Progenitor cell of endocrine pancreas (in vitro differentiated cells): Measurements from ENCODE around the gene ERN1. TPM values are rescaled to one million over a fixed set of nuclear protein-coding genes. Genes with fewer than 3 reads are reported as not detected.
A peak's percentile ranks its signal among the peaks of the same experiment; 100 is the strongest.

Source experiments
- DNase-seq: peaks from one replicate; pipeline ENCODE4 v3.0.0; 2021; ENCODE audit warnings: low spot score; ENCODE audit not compliant: unreplicated experiment
- H3K27ac Mint-ChIP-seq: 2 replicates; pipeline ENCODE4 v1.8.0; 2021; ENCODE audit warnings: mild to moderate bottlenecking, moderate library complexity, mixed read lengths
- H3K27me3 Mint-ChIP-seq: 2 replicates; pipeline ENCODE4 v1.8.0; 2021; ENCODE audit warnings: mixed read lengths
- H3K36me3 Mint-ChIP-seq: 2 replicates; pipeline ENCODE4 v1.8.0; 2022; ENCODE audit warnings: mixed read lengths; ENCODE audit not compliant: insufficient read depth
- H3K4me1 Mint-ChIP-seq: 2 replicates; pipeline ENCODE4 v1.8.0; 2021; ENCODE audit warnings: low read depth, mixed read lengths
- H3K4me3 Mint-ChIP-seq: 2 replicates; pipeline ENCODE4 v1.8.0; 2021; ENCODE audit warnings: low read depth, mild to moderate bottlenecking, moderate library complexity, mixed read lengths
- H3K9me3 Mint-ChIP-seq: 2 replicates; pipeline ENCODE4 v1.8.0; 2021; ENCODE audit warnings: low read depth, mixed read lengths
- total RNA-seq: library from RNA; stranded (reverse); gene quantifications from 2 replicates; pipeline ENCODE4 v1.2.1, GENCODE V29; 2021
- TF ChIP-seq, protein P1 (sequence below): fragments of 200-600 bp; sonication (generic); IDR thresholded peaks from one replicate; pipeline ENCODE4 v1.5.0; 2021; ENCODE audit warnings: antibody characterized with exemption, mild to moderate bottlenecking; ENCODE audit not compliant: unreplicated experiment

ERN1 gene
- total RNA-seq, 1 donor from 2014 or later: 43.1 TPM

DNA sequence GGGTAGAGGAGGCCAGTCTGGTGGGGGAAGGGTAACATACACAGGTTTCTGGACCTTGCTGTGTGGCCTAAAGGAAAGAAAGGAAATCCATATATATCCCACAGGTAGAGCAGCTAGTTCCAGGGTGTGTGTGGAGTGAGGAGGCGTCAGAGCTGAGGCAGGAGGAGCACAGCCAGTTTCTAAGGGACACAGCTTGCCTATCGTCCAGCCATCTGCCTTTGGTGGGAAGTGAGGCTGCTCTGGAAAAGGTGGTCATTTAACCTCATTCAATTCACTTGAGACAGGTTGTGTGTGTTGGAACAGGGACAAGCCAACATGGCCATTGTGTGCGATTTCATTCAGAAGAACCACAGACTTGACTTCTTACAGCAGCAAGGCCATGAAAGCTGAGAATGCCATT, 36.9 kb upstream of the ERN1 start:
- no peaks in the 10 kb centered on the region for H3K9me3 Mint-ChIP-seq
- no peaks in the 10 kb centered on the region for H3K27me3 Mint-ChIP-seq
- TF ChIP-seq, protein P1, sequence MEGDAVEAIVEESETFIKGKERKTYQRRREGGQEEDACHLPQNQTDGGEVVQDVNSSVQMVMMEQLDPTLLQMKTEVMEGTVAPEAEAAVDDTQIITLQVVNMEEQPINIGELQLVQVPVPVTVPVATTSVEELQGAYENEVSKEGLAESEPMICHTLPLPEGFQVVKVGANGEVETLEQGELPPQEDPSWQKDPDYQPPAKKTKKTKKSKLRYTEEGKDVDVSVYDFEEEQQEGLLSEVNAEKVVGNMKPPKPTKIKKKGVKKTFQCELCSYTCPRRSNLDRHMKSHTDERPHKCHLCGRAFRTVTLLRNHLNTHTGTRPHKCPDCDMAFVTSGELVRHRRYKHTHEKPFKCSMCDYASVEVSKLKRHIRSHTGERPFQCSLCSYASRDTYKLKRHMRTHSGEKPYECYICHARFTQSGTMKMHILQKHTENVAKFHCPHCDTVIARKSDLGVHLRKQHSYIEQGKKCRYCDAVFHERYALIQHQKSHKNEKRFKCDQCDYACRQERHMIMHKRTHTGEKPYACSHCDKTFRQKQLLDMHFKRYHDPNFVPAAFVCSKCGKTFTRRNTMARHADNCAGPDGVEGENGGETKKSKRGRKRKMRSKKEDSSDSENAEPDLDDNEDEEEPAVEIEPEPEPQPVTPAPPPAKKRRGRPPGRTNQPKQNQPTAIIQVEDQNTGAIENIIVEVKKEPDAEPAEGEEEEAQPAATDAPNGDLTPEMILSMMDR: no peak
- peak overlapping the region; percentile 21 for H3K27ac Mint-ChIP-seq
- H3K4me1 Mint-ChIP-seq: peaks cover 2% of the 10 kb centered on the region
- DNase-seq: no peak
- H3K4me3 Mint-ChIP-seq: no peak overlapping the region
- peaks cover 20% of the 10 kb centered on the region for H3K36me3 Mint-ChIP-seq

DNA sequence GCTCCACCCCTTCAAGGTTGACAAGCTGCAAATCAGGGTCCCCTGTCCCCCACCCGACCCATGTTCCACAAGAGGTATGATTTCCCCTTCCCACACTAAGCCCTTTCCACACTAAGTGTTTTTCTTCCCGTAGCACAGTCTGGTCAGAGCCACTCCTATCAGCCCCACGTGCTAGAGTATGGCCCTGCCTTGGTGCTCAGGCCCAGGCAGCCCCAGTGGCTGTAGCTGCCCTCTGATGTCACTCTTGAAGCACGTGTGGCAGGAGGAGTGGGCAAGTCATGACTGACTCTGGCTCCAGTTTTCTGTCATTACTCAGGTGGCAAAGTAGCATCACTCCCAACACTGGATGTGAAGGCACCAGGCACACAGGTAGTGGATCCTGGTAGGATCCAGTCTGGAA, 35.4 kb upstream of the ERN1 start:
- no peak overlapping the region for H3K27ac Mint-ChIP-seq
- H3K9me3 Mint-ChIP-seq: no peaks in the 10 kb centered on the region
- H3K27me3 Mint-ChIP-seq: no peaks in the 10 kb centered on the region
- DNase-seq: no peak
- peaks cover 3% of the 10 kb centered on the region for H3K4me1 Mint-ChIP-seq
- TF ChIP-seq, protein P1: no peak
- H3K36me3 Mint-ChIP-seq: peaks cover 15% of the 10 kb centered on the region
- no peak overlapping the region for H3K4me3 Mint-ChIP-seq

DNA sequence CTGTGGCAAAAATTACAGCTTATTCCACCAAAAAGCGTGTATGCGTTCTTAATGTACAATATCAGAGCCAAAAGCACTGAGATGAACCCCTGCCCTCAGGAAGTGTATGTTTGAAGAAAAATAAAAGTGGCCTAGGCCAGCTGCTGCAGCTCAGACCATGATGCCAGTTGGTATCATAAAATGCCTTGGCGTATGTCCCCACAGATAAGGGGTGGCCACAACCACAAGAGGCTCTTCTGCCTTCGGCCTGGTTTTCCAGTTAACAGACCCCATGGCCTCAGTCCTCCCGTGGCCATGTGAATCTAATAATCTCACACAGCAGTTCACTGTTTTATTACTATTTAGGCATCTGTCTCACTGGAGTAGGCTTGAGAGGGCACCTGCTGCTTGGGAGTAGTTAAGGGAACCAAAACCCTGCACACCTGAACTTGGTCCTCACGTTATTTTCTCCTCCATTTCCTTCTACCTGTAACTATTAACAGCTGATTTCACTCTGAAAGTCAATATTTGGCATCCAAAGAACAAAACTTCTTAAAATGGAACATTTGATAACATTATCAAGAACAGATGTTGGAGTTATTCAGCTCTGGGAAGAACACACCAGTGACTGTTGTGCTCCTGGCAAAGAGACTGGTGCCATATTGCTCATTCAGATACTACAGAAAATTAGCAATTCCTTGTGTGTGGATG, 34.8 kb upstream of the ERN1 start:
- DNase-seq: no peak
- TF ChIP-seq, protein P1: no peak
- Mint-ChIP-seq H3K4me3 (no peak overlapping the region), H3K27ac (no peak overlapping the region), H3K4me1 (peaks cover 3% of the 10 kb centered on the region), H3K9me3 (no peaks in the 10 kb centered on the region), H3K36me3 (peaks cover 9% of the 10 kb centered on the region), H3K27me3 (no peaks in the 10 kb centered on the region)

DNA sequence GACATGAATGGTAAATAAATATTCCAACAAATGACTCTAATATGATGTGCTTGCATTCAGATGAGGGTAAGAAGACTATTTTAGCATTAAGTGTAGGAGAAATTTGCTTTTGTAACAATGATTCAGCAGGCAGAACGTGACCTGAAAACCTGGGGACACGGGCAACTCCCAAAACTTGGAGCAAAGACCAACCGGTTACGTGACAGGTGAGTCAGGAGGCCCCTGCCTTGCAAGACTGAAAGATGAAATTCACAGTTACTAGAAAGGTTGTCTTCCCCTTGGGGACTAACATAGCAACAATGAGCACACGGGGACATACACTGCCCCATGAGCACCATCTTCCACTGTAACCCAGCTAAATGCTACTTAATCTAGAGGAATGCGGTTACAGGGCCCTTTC, 33.5 kb upstream of the ERN1 start:
- TF ChIP-seq, protein P1: no peak
- H3K4me3 Mint-ChIP-seq: no peak overlapping the region
- no peaks in the 10 kb centered on the region for H3K9me3 Mint-ChIP-seq
- no peak overlapping the region for H3K27ac Mint-ChIP-seq
- DNase-seq: no peak
- H3K27me3 Mint-ChIP-seq: no peaks in the 10 kb centered on the region
- H3K4me1 Mint-ChIP-seq: peaks cover 11% of the 10 kb centered on the region
- peaks cover 9% of the 10 kb centered on the region for H3K36me3 Mint-ChIP-seq

DNA sequence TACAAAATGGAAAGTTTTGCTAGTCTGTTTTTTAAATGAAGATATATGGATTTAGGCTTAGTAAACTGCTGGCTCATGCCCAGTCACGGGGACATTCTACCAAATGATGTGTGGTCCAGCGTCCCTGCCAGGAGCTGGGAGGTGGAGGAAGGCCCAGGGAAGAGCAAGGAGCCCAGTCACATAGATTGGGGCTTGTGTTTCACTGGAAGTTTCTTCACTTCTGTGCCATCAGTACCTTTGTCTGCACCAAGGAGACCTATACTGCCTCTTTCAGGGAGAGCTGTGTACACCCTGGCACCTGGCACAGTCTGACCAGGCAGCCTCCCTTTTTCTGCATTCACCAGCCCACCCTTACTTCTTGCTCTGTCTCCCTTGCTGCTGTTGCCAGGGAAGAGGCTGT, 32.6 kb upstream of the ERN1 start:
- Mint-ChIP-seq H3K4me1 (peaks cover 18% of the 10 kb centered on the region), H3K27me3 (no peaks in the 10 kb centered on the region), H3K27ac (no peak overlapping the region), H3K4me3 (no peak overlapping the region), H3K36me3 (peaks cover 8% of the 10 kb centered on the region), H3K9me3 (no peaks in the 10 kb centered on the region)
- no peak for DNase-seq
- TF ChIP-seq, protein P1: no peak
